Jurkat, Clone E6-1 (cell line): ENCODE measurements around the gene CBX2.
"Not testable (repeated sequence)": the region's sequence is repeated elsewhere in the genome, so short reads cannot be mapped to it uniquely, and the experiment has no call there.

ENCODE experiments used
- DNase-seq: peaks from one replicate; pipeline ENCODE4 v3.0.0-alpha.2; 2011; ENCODE audit warnings: low read depth, low spot score
- H3K4me3 ChIP-seq: 2 replicates; pipeline ENCODE4 v1.5.1; 2011; ENCODE audit warnings: mild to moderate bottlenecking, low read length, control low read depth, moderate library complexity

Gene CBX2

DNA sequence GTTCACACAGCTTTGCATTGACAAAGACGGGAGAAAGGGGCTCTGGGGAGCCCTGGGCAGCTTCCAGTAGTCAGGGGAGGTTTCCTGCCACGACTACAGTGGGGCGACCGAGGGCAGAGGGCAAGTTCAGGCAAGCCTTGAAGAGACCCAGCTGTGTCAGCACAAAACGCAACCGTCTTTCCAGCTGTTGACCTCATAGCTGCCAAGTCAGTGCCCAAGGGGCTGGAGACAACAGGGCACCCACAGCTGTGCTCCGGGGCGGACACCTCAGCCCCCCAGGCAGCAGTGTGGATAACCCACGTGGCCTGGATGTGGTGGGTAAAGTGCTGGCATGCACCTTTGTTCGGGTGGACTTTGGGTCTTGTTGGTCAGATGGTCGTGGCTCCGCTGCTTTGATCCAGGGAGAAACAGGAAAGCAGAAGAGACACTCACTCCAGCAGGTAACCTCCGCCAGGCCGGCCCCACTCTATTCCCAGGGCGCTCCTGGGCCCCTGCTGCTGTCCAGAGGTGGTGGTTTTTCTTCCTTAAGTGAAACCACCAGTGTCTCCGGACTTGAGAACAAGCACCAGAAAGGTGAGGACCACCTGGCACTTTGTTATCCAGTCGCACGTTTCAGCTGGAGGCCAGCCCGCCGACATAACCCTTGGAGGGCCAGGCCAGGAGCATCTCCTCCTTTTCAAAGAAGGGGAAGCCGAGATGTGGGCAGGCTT, 17.6 kb upstream of the CBX2 start:
- no peak for DNase-seq
- H3K4me3 ChIP-seq: no peak overlapping the region

GRCh38 chr17:79761894-79762589, 15.9 kb upstream of the CBX2 start:
- H3K4me3 ChIP-seq: no peak overlapping the region
- no peak for DNase-seq

- no peak overlapping the region for H3K4me3 ChIP-seq
- DNase-seq: no peak
Observed at GRCh38 chr17:79765708-79766107, 12.2 kb upstream of the CBX2 start.

DNA sequence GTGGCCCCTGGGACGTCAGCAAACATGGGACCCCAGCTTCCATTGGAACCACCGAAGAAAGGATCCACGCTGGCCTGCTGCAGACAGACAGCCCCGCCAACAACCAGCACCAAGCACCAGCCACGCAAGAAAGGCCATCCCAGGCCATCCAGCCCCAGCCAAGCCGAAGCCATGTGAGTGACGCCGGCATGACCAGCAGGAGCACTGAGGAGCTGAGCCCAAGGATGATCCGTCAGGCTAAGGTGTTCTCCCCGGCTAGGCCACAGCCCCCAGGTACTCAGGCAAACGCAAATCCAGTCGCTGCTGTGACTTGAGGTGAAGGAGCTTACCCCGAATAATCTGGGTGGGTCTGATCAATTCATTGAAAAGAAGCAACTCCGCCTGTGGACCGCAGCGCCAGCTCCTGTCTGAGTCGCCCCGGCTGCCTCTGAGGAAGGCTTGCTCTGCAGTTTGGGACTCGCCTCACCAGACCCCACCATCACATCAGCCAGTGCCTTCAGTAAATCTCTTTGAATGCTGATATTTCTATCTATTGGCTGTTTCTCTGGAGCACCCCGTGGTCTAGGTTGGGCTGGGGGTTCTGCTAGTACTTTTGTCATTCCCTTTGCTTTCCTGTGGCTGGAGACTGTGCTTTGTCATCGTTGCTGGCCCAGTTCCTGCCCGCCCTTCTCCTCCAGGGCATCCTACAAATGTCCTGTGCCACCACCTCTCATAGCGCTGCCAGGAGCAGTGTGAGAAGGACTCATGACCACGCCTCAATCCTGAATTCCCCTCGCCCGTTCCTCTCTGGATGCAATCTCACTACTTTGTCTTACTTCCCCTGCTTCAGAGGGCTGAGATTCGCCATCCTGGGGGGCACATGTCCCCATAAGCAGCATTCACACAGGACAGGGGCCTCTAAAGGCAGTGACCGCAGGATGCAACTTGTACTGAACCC, 8.1 kb upstream of the CBX2 start:
- DNase-seq: no peak
- H3K4me3 ChIP-seq: no peak overlapping the region

DNA sequence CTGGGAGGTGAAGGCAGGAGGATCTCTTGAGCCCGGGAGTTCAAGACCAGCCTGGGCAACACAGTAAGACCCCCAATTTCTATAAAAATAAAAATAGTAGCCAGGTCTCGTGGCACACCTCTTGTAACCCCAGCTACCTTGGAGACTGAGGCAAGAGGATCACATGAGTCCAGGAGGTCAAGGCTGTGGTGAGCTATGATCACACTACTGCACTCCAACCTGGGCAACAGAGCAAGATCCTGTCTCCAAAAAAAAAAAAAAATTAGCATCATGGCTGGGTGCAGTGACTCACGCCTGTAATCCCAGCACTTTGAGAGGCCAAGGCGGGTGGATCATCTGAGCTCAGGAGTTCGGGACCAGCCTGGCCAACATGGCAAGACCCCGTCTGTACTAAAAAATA, 6.7 kb upstream of the CBX2 start:
- no peak for DNase-seq
- no peak overlapping the region for H3K4me3 ChIP-seq

DNA sequence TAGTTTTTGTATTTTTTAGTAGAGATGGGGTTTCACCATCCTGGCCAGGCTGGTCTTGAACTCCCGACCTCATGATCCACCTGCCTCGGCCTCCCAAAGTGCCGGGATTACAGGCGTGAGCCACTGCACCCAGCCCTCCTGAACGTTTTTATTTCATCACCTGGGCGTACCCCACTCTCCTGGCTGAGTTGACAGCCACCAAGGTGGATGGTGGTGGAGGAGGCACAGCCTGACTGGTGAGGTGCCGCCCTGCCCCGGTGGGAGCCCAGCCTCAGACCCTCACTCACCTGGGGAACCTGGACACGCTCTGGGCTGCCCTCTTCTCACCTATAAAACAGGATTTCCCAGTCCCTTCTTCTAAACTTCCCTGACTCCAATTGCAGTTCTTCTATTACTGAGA, 5.2 kb upstream of the CBX2 start:
- not testable (repeated sequence) for H3K4me3 ChIP-seq, DNase-seq

DNA sequence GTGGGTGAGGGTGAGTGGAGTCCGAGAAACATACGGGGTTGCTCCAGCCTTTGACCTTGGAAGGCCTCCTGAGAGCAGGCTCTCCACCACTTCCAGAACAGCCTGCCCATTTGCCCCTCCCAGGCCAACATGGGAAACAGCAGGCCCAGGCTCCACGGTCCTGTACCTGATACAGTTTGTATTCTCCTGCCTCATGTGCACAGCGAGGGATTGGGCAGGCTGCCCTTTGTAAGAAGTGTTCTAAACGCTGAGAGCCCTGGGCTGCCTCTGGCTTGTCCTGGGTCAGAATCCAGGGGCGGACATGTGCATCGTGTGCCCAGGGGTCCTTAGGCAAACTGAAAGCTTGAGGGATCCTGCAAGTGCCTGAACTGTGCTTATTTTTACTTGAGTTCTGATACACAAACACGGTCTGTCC, 3.4 kb upstream of the CBX2 start:
- no peak for DNase-seq
- H3K4me3 ChIP-seq: no peak overlapping the region

DNA sequence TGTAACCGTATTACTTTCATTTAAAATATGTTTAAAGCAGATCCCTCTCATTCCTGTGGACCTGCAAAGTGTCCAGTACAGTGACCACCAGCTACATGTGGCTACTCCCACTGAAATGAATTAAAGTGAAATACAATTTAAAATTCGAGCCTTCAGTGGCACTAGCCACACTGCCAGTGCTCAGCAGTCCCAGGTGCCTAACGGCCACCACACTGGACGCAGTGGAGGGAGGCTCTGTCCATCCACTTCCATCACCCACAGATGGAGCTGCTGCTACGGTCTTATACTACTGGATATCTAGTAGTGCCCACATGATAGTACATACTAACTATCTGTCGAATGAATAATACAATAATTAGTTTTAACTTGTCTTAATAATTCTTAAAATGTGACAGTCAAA, 2.3 kb upstream of the CBX2 start:
- no peak for DNase-seq
- H3K4me3 ChIP-seq: no peak overlapping the region

DNA sequence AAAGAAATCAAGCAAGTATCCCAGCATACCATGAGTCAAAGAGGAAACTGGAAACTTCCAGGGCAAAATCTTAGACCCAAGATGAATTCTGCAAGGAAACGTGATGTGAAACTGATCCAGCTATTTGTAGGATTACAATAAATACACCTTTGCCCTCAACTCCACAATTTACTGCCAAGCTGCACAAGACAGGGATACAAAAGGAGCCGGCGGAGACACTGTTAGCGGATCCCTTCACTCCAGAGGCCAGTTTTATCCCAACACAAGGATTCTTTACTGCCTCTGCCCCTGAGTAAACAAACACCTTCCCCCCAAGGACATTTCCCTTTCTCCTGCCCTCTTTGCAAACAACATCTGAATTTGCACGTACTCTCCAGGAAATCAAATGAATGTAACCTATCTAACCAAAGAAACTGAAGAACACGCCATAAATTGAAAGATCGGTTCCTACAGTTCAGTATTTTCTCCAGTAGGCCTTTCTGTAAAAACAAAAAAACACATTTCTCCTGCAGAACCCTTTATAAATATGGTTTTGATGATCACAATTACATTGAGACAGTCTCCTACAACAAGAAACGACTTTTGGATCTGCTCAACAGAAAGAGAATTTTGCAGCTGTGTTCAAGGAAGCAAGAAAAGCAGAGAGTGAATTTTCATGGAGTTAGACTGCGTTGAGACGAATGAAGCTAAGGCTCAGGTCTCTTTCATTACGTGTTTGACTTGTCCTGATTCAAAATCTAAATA, 1.4 kb upstream of the CBX2 start:
- H3K4me3 ChIP-seq: no peak overlapping the region
- DNase-seq: no peak

DNA sequence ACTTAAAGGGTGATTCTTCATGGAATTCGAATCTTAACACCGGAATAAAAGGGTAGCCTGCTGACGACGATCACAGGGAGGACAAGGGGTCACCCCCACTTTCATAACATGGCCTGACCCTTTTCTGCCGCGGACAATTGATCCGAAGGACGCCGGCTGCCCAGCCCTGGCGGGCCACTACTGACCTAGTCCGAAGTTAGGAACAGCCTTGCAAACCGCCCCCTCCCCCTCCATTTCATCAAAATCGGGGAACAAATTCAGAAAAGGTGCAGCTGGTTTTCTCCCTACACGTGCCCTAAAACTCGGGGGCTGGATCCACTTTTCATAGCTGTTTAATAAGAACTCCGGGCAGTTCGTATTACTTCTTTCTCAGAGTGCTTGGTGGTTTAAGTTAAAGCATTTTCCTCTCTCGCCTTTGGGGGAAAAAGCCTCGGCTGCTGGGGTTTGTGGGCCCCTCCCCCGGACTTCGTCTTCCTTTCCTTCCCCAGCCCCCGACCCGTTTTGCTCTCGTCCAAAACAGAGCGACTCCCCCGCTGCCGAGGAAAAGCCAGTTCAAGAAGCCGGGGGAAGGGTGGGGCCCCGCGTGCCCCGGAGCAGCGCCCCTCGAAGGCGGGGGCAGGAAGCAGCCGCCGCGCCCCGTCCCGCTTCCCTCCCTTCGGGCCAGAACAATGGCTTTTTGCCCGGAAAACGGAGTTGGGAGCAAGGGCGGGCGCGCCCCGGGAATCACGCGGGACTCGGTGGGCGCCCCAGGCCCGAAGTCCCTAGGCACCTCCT, 641 bp upstream of the CBX2 start:
- DNase-seq: peak; percentile 35
- H3K4me3 ChIP-seq: peak overlapping the region; percentile 53

GRCh38 chr17:79778504-79779083, 646 bp downstream of the CBX2 start:
- DNase-seq: no peak
- peak overlapping the region; percentile 68 for H3K4me3 ChIP-seq

DNA sequence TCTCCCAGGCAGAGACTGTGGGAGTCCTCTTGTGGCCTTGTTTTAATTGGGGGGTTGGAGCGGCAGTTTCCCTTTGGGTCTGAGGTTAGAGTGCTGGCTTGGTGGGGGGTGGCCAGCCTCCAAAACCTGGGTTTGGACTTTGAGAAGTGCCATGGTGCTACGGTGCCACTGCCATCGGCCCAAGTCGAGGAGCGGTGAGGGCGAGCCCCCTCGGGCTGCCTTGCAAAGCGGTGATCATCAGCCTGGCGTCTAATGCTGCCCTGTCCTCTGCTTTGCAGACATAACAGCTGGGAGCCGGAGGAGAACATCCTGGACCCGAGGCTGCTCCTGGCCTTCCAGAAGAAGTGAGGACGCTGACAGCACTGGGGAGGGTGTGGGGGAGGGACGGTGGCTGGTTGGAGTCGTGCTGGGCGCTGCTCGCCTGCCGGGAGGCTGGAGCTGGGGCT, 1.2 kb downstream of the CBX2 start:
- no peak for DNase-seq
- H3K4me3 ChIP-seq: peak overlapping the region; percentile 68

DNA sequence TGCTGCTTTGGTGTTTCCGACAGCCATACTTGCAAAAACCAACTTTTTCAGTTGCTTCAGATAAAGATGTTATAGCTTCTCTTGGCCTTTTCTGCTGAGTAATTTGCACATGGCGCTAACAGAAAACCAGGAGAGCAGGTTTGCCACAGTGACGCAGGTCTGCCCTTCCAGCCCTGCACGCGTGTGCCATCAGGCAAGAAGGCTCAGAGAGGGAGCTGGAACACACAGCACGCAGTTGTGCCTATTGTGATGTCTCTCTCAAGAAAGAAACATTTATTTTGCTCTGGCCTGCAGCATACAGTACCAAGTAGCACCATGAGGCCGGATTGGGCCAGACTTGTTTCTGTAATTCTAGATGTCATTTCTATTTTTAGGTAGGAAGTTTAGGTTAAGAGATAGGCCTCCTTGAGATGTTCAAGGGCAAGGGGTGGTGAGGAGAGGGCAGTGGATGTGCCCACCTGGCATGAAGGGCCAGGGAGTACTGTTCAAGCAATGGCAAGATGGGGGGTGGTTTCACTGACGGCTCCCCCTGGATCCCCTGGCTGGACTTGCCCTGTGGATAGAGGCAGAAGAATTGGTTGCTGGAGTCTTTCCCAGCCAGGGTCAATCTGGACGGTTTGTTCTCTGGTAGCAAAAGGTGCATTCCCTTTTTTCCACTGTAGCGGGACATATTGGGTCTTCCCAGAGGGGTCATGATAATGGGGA, 1.9 kb downstream of the CBX2 start:
- H3K4me3 ChIP-seq: peak overlapping the region; percentile 68; the same call in 1 of the 2 replicates
- no peak for DNase-seq

DNA sequence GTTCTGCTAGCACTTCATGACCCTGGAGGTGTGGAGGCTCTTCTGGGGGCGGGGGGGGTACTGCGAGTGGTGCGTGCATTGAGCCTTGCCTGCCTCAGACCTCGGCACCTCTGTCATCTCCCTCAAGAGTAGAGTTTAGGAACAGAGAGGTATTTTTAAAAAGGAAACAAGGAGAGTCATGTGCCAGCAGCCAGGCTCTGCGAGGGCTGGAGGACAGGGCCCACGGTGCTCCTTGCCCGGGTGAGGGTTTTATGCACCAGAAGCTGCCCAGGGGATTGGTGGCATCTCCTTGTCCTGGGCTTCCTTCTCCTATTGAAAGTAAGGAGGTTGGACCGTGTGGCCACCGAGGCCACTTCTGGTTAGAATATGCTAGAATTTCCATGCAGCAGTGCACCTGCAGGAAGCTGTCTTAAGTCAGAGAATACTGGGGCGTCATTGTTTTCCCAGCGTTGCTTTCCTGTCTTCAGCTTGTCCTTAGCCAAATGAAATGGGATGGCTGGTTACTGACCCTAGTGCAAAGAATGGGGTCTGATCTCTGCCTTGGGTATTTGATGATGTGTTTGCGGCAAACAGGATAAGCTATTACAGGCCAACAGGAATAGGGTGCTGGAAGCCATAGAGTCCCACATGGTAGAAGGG, 3.2 kb downstream of the CBX2 start:
- no peak for DNase-seq
- H3K4me3 ChIP-seq: no peak overlapping the region

DNA sequence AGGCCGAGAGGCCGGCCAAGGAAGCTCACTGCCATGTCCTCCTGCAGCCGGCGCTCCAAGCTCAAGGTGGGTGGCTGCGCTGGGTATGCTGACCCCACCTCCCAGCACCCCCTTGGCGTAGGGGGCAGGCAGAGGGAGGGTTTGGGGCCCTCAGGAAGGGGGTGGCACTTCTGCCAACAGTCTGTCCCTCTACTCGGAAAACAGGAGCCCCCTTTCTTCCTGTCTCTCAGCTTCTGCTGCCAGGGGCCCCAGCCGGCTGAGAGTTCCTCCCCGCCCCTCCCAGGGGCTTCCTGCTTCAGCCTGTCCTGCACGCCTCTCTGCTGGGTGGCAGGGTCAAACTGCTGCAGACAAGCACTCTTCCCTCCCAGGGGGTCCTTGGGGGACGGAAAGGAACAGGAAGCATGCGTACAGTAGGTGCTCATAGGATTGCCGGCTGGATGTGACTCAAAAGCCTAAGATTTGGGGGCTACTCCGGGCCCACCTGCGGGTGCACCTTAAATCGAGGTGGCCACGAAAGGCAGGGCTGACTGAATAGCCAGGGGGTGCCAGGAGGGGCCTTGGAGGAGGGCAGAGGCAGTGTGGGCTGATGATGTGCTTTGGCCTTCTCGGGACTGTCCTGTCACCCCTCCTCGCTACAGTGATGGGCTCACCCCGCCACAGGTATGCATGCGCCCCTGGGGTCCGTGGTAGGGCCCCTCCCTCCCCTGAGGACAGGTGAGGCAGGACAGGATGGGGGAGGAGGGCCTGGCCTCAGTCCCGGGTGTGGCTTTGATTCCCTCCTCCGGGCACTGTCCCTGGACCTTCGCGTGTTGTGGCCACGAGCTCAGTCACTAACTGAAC, 4.0 kb downstream of the CBX2 start:
- H3K4me3 ChIP-seq: no peak overlapping the region
- no peak for DNase-seq

GRCh38 chr17:79783891-79784290, 5.9 kb downstream of the CBX2 start:
- no peak overlapping the region for H3K4me3 ChIP-seq
- no peak for DNase-seq
